ENCODE data around the gene CCDC69. TPM values are rescaled to one million over a fixed set of nuclear protein-coding genes. Genes with fewer than 3 reads are reported as not detected.
"Not testable (repeated sequence)": the region's sequence is repeated elsewhere in the genome, so short reads cannot be mapped to it uniquely, and the experiment has no call there.

The CCDC69 gene, protein sequence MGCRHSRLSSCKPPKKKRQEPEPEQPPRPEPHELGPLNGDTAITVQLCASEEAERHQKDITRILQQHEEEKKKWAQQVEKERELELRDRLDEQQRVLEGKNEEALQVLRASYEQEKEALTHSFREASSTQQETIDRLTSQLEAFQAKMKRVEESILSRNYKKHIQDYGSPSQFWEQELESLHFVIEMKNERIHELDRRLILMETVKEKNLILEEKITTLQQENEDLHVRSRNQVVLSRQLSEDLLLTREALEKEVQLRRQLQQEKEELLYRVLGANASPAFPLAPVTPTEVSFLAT
- polyA plus RNA-seq (ENCODE audit: insufficient read length in 12 of 12): 100 to 1,000 TPM in 4 of 12 donors, 10 to 100 TPM in 7, not detected in 1; 51.8 to 126 (median 93.4) TPM
- long read RNA-seq, donor 1, transcript CCDC69-201 (9 exons, 3,451 nt): major isoform, 7 of 8 reads
- long read RNA-seq, donor 1, partial matches to known transcripts: 0 of 8 reads
- long read RNA-seq, donor 1, other reads (novel, unspliced or antisense): 0 of 8 reads
- long read RNA-seq, donor 2, transcript CCDC69-201 (9 exons, 3,451 nt): major isoform, 26 of 35 reads
- long read RNA-seq, donor 2, partial matches to known transcripts: 7 of 35 reads
- long read RNA-seq, donor 2, other reads (novel, unspliced or antisense): 0 of 35 reads
- long read RNA-seq, donor 3, transcript CCDC69-201 (9 exons, 3,451 nt): major isoform, 12 of 12 reads
- long read RNA-seq, donor 3, partial matches to known transcripts: 0 of 12 reads
- long read RNA-seq, donor 3, other reads (novel, unspliced or antisense): 0 of 12 reads
- long read RNA-seq, donor 4, transcript CCDC69-201 (9 exons, 3,451 nt): major isoform, 12 of 13 reads
- long read RNA-seq, donor 4, partial matches to known transcripts: 0 of 13 reads
- long read RNA-seq, donor 4, other reads (novel, unspliced or antisense): 0 of 13 reads
- long read RNA-seq, donor 5, transcript CCDC69-201 (9 exons, 3,451 nt): major isoform, 31 of 45 reads
- long read RNA-seq, donor 5, partial matches to known transcripts: 13 of 45 reads
- long read RNA-seq, donor 5, other reads (novel, unspliced or antisense): 0 of 45 reads
- long read RNA-seq, donor 6, partial matches to known transcripts: 5 of 10 reads
- long read RNA-seq, donor 6, other reads (novel, unspliced or antisense): 0 of 10 reads
- long read RNA-seq, donor 7, transcript CCDC69-201 (9 exons, 3,451 nt): major isoform, 13 of 20 reads
- long read RNA-seq, donor 7, partial matches to known transcripts: 5 of 20 reads
- long read RNA-seq, donor 7, other reads (novel, unspliced or antisense): 0 of 20 reads
- long read RNA-seq, donor 8, transcript CCDC69-203 (2 exons, 3,252 nt): minor isoform, 6 of 42 reads
- long read RNA-seq, donor 8, transcript CCDC69-201 (9 exons, 3,451 nt): major isoform, 30 of 42 reads
- long read RNA-seq, donor 8, partial matches to known transcripts: 5 of 42 reads
- long read RNA-seq, donor 8, other reads (novel, unspliced or antisense): 0 of 42 reads
- long read RNA-seq, donor 9, partial matches to known transcripts: 0 of 5 reads
- long read RNA-seq, donor 9, other reads (novel, unspliced or antisense): 0 of 5 reads
- long read RNA-seq, donor 10, transcript CCDC69-201 (9 exons, 3,451 nt): major isoform, 30 of 41 reads
- long read RNA-seq, donor 10, partial matches to known transcripts: 10 of 41 reads
- long read RNA-seq, donor 10, other reads (novel, unspliced or antisense): 0 of 41 reads
- long read RNA-seq, donor 11, transcript CCDC69-201 (9 exons, 3,451 nt): major isoform, 18 of 24 reads
- long read RNA-seq, donor 11, partial matches to known transcripts: 5 of 24 reads
- long read RNA-seq, donor 11, other reads (novel, unspliced or antisense): 0 of 24 reads

DNA sequence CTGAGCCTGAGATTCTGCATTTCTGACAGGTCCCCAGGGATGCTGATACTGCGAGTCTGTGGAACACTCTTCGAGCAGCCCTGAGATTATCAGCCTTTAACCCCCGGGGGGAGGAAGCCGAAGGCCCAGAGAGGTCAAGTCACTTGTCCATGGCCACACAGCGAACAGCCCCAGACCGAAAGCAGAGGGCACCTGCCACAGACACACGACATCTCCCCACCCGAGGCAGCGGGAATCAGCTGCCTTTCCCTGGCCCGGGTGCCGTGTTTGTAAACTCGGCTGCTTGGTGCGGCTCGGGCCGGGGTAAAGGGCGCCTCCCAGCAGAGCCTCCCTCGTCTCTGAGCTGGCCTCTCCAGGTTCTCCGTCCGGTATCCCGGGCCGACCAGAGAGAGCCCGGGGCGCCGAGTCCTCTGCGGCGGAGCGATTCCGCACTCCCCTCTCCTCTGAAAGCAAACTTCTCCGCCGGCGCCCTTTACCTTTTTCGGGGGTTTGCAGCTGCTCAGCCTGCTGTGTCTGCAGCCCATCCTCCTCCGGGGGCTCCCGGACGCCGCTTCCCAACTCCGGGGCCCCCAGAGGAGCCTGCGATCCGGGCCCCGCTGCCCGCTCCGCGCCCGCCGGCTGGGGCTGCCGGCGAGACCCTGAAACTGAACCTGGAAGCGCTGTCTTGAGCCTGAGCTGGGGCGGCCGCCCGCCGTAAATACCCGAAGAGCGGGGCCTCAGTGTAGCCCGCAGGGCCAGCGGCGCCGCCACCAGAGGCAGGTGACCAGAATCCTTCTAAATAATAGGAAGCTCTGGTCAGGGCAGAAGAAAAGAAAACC is at the start of gene CCDC69:
Gene CCDC69 (minus strand): TSS at position 646 of the 818 bp plus-strand sequence. CDS start 122 bp downstream, at position 524.
- DNase-seq: peak; percentile 70

DNA sequence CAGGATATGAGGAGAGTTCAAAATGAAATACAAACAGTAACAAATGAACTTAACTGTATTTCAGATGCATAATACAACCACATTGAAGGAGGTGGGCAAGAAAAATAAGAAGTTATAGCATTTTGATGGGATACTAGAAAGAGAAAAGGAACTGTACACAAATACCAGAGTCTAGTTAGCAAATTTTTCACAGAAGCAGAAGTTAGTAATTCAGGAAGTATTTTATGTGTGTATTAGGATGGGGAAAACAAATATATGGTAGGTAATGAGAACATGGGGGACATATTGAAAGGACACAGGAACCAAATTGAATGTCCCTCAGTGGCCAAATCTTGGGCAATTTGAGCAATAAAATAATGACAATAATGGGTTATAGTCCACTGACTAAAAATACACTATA is 47.4 kb upstream of the CCDC69 start:
- no peak for DNase-seq

DNA sequence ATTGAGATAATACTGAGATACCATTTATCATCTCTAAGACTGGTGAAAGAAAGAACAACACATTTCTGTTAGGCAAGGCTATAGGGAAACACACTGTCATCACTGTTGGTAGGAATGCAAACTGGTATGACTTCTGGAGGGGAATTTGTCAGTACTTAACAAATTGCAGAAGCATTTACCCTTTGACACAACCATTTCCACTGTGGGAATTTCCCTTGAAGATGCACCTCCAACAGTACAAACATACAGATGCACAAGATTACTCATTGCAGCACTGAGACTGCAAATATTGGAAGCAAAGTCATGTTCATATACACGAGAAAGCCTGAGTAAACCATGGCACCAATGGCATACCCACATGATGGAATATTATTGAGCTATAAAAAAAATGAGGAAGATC is 46.7 kb upstream of the CCDC69 start:
- DNase-seq: no peak

DNA sequence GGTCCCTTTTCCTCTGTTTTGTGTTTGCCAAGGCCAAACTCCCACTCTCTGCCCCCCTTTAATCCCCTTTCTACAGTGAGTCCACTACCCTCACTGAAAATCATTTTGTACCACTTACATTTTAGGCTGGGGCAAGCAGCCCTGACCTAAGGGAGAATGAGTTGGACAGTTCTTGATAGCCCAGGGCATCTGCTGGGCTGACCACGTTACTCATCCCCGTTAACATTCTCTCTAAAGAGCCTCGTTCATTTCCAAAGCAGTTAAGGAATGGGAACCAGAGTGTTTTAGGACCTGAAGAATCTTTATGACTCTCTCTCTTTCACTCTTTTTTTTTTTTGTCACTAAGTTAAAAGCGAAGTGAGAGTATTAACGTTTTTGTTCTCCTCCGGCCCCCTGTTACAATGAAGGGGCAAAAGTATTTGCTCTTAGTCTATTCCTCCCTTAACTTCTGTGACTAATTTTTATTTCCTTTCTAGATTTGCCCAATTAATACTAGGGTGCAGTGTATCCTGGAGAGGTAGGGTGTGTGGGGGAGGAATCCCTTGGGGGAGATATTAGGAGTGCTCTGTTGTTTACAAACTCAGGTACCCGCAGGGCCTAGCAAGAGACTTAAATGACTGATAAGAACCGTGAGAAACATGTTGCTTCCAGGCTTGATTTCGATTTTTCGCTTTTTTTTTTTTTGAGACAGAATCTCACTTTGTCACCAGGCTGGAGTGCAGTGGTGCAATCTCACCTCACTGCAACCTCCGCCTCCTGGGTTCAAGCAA is 43.8 kb upstream of the CCDC69 start:
- DNase-seq: no peak

DNA sequence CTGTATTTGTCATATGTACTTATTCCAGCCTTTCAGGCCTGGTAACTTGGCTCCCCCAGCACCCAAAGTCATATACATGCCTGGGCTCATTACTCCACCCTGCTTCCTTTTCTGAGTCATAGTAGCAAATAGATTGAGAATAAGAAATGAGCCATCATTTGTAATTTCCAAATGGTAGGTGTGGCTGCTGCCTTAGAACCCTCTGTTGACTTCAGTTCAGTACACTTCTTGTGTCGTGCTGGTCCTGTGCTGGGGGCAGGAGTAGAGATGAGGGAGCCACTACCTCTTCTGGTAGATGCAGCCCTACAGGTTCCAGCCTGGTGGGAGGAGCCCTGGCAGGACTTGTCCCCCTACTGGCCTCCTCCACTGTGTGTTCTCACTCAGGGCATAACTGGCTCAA is 40.2 kb upstream of the CCDC69 start:
- DNase-seq: no peak

DNA sequence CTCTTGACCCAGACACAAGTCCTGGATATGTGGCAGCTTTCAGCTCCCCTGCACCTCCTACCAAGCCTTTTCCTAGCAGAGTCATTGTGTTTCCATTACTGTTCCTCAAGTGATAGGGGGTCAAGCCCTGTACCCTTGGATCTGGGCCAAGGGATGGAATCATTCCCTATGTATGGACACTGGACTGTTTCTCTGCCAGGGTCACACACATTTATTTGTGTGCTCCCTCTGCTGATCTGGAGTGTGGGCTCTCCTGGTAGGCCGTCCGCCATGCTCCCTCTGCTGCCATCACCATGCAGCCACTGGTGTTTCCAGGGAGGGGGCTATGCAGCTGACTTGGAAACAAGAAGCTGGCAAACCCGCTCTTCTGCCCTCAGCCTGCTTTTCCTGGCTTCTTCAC is 38.6 kb upstream of the CCDC69 start:
- no peak for DNase-seq

DNA sequence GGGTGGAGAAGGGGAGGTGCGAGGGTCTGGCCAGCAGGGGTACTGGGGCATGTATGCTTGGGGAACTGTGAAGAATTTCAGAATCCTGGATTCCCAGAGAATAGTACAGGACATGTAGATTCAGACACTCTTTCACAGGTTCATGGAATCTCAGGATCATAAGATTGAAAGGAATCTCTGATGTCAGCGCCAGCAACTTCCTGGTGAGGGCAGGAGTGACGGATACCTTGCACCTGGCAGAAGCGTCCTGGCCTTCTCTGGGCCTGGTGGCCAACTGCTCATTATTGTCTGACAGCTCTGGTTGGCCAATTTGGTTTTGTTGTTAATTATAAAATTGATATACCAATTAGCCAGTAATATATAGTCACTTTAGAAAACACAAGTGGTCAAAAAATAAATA is 36.0 kb upstream of the CCDC69 start:
- no peak for DNase-seq

DNA sequence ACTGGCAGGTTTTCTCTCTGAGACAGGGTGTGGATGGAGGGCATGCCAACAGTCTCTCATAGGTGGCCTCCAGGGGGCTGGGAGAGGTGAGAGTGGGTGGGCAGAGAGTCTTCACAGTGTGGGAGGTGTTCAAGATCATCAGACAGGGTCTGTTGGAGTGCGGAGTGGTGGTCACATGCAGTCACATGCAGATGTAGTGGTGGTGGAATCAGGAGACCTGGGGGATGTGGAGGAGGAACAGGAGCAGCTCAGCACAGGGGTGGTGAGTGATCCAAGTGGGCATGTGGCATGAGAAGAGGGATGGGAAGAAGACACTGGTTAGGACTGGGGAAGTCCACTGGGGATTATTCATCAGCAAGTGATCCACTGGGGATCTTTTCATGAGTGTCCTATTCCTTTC is 34.9 kb upstream of the CCDC69 start:
- DNase-seq: no peak

DNA sequence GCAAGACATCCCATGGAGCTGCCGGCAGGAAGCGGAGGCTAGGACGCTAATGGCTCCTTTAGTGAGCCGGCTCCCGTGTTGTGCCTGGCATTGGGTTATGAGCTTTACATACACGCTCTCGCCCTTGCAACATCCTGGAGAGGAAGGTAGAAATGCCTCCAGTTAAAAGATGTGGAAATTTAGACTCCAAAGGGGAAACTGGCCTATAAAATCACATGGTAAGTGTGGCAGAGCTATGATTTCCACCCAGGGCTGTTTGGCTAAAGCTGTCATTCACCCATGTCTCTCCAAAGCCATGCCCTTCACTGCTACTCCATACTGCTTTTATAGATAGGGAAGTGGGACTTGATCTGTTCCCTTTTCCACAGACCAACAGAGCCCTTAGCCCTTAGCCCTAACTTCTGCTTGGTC is 34.3 kb upstream of the CCDC69 start:
- no peak for DNase-seq

DNA sequence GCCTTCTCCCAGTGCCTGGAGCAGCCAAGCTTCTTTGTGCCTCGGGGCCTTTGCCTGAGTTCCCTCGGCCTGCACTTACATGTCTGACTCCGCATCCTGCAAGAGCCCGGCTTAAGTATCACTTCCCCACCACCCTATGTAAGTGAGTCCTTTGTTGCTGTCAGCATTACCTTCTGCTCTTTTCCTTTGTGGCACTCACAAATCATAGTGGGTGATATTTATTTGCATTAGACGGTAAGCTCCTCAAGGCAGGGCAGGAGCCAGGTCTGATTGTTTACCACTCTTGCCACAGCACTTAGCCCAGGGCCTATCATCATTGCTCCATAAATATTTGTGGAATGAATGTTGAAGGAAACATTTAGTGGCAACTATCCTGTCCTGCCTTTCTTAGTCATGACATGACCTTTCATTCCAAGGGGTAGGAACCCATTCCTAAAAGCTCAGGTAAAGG is 33.9 kb upstream of the CCDC69 start:
- DNase-seq: no peak

DNA sequence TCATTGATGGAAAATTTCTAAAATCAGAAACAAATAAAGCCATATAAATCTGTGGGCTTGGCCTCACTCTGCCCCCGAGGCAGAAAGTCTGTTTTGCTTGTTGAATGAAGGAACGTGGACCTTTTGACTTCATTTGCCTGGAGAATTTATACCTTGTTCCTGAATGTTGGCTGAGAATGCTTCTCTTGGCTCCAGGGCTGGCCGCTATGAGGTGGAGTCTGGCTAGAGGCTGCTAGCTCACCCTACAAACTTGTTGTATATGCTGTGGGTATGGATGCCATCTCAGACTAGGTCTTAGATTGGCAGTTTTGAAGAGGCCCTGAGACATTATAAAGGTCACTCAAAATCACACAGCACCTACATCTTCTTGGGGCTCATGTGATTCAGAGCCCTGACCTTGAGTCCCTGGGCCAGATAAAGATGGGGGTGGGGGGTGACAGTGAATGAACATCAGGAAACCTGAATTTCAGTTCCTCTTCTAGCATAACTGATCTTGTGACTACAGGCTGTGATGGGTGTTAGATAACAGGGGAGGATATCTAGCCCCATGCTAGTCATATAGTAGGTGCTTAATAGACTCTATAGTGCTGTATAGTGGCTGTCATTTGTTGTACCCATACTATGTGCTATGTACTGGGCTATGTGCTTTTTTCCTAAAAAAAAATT is 31.9 kb upstream of the CCDC69 start:
- DNase-seq: no peak

DNA sequence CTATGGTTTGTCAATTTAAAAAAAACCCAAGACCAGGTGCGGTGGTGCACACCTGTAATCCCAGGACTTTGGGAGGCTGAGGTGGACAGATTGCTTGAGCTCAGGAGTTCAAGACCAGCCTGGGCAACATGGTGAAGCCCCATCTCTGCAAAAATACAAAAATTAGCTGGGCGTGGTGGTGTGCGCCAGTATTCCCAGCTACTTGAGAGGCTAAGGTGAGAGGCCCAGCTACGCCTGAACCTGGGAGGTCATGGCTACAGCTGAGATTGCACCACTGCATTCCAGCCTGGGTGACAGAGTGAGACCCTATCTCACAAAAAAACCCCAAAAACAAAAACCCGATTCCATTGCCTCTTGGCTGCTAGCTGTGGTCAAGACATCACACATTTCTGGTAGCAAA is 31.1 kb upstream of the CCDC69 start:
- not testable (repeated sequence) for DNase-seq

DNA sequence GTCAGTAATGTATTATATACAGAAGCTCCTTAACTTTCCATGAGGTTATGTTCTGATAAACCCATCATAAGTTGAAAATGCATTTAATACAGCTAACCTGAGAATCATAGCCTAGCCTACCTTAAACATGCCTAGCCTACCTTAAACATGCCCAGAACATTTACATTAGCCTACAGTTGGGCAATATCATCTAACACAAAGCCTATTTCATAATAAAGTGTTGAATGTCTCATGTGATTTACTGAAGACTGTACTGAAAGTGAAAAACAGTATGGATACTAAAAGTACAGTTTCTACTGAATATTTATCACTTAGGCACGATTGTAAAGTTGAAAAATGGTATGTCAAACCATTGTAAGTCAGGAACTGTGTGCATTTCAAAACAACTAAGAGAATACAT is 30.7 kb upstream of the CCDC69 start:
- no peak for DNase-seq

DNA sequence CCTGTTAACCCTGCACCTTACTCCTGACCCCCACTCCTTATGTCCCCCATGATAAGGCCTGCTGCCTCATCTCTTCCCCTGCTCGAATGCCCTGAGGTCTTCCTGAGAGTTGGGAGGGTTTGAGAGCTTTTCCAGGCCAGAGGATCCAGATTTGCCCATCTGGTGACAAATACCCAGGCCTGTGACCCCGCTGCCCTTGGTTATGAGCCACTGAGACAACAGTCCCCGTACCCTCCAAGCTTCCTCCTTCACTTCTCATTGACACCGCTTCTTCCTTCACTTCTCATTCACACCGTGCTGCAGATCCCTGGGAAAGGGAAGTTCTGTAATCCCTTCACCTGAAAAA is 29.7 kb upstream of the CCDC69 start:
- no peak for DNase-seq

DNA sequence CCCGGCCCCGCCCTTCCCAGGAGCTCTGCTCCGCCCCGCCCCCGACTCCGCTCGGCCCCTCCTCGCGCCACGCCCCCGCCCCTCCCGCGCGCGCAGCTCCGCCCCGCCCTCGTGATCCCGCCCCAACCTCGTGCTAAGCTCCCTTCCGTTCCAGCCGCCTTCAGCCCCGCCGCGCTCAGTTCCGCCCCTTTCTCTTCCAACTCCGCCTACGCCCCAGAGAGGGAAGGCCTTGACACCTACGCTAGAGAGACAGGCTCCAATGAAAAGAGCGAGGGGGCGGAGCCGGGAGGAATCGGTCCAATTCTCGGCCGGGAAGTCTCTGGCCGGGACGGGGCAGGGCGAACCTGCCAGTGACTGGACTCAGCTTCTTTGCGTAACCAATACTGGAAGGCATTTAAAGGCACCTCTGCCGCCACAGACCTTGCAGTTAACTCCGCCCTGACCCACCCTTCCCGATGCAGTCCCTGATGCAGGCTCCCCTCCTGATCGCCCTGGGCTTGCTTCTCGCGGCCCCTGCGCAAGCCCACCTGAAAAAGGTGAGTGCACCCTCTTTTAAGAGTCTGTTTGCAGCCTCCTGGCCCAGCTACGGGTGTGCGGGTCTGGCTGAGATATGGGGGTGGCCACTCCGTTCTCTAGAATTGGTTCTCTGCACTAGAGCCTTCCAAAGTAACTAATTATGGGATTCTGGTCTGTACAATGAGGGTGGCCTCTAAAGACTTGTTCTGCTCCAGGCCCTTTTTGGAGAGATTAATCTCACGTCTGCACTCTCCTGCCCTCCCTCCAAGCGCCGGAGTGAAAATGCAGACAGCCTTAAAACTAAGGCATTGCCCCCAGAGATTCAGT is 29.1 kb upstream of the CCDC69 start, which contains the start of gene GM2A:
Gene GM2A (plus strand): TSS at position 424 of the 843 bp plus-strand sequence. CDS start 32 bp downstream, at position 456.
- DNase-seq: peak; percentile 99

DNA sequence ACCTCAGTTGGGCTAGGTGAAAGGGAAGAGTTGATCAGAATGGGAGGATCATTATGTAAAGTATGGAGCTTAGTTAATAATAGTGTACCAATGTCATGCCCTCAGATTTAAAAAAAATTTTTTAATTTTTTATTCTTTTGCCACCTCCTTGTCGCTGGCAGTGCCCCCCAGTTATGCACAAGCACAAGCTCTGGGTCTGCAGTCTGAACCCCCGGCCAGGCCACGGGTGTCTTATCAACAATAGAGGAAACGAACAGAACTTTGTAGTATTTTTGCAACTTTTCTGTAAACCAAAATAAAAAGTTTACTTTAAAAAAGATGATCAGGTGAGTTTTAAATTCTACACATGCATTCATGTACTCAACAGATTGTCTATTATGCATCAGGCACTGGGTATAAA is 27.7 kb upstream of the CCDC69 start:
- DNase-seq: no peak

DNA sequence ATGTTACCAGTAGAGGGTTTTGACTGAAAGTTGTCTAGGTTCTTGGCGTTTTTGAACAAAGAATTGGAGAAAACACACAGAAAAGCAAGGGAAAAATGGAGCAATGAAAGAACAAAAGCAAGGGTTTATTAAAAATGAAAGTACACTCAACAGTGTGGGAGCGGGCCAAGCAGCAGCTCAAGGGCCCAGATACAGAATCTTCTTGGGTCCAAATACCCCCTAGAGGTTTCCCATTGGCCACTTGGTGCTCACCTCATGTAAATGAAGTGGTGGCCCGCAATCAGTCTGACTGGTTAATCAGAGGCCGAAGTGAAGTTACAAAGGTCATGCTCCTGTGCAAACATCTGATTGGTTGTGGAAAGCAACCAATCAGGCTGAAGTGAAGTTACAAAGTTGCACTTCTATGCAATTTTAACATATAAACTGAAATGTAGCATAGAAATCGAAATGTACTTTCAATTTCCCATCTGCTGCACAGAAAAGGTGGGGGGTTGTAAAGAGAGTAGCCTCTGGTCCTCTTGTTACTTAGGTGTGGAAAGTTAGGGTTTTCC is 27.2 kb upstream of the CCDC69 start:
- DNase-seq: no peak

Measured in muscle of arm (tissue), 14 donors.